HCT116 (cell line): Measurements from ENCODE around the gene CDH16. TPM values are rescaled to one million over a fixed set of nuclear protein-coding genes. Genes with fewer than 3 reads are reported as not detected.

Source experiments
- ATAC-seq: fragments of 200-7000 bp; cut with Tn5 transposase; 2 replicates; pipeline ENCODE4 v1.9.1; 2020; ENCODE audit warnings: mild to moderate bottlenecking, moderate library complexity
- BruUV-seq: library from RNA; stranded (reverse); fragments of 400-500 nt; replicated peaks from 2 replicates; lab custom pipeline; 2021; lab: Mats Ljungman, UMichigan
- CTCF ChIA-PET: fragments of 300-600 bp; sonication (Branson Sonifier 250); formaldehyde crosslinking; loops from one replicate; lab custom pipeline; 2021; ENCODE audit warnings: antibody characterized with exemption; lab: Charles Lee
- POLR2A ChIA-PET: fragments of 300-600, 350-600 bp; sonication (Branson Sonifier 250); formaldehyde crosslinking; loops from one replicate; lab custom pipeline; 2021; ENCODE audit warnings: antibody characterized with exemption; lab: Charles Lee
- RAD21 ChIA-PET, 2 experiments: fragments of 300-600 bp; sonication (Branson Sonifier 250); formaldehyde crosslinking; loops; one replicate each; lab custom pipeline; 2023; ENCODE audit warnings: low total read pairs in 2 of 2; ENCODE audit not compliant: uncharacterized antibody in 2 of 2, unreplicated experiment in 2 of 2, low non-redundant PET in 1 of 2; lab: Charles Lee
- DNase-seq: peaks from one replicate; pipeline ENCODE4 v3.0.0-alpha.2; 2010; ENCODE audit warnings: low read depth, low spot score
- H2AFZ ChIP-seq: fragments of 200-600 bp; shearing (Covaris generic), sonication (generic); 2 replicates; pipeline ENCODE4 v1.6.1; 2017; ENCODE audit warnings: low read depth, mixed run types, mixed read lengths, antibody characterized with exemption, low read length; ENCODE audit not compliant: poor library complexity, severe bottlenecking
- H3K27ac ChIP-seq: 2 replicates; pipeline ENCODE4 v1.5.1; 2012; ENCODE audit warnings: low read depth, low read length
- H3K27me3 ChIP-seq: fragments of 200-600 bp; sonication (generic); 2 replicates; pipeline ENCODE4 v1.6.1; 2016; ENCODE audit warnings: mixed run types, low read length, mixed read lengths; ENCODE audit not compliant: insufficient read depth
- H3K36me3 ChIP-seq, 2 experiments: fragments of 200-500 bp in 1 of 2; fragments of 200-600 bp in 1 of 2; sonication (Bioruptor generic) in 1 of 2; sonication (generic) in 1 of 2; 2 replicates each; pipeline versions ENCODE4 v1.5.1 to v1.6.1; 2014 to 2016; ENCODE audit warnings: low read length in 2 of 2, inconsistent platforms in 1 of 2, mixed read lengths in 1 of 2, mixed run types in 1 of 2; ENCODE audit not compliant: insufficient read depth in 2 of 2, control insufficient read depth in 1 of 2
- H3K4me1 ChIP-seq, 2 experiments: fragments of 200-600 bp in 1 of 2; sonication (generic) in 1 of 2; 2 replicates each; pipeline versions ENCODE4 v1.5.1 to v1.6.1; 2012 to 2017; ENCODE audit warnings: low read length in 2 of 2, inconsistent platforms in 1 of 2, mild to moderate bottlenecking in 1 of 2, mixed read lengths in 1 of 2, mixed run types in 1 of 2, moderate library complexity in 1 of 2; ENCODE audit not compliant: insufficient read depth in 2 of 2, control insufficient read depth in 1 of 2
- H3K4me2 ChIP-seq: fragments of 200-600 bp; sonication (generic); 2 replicates; pipeline ENCODE4 v1.6.1; 2017; ENCODE audit warnings: mixed run types, low read length, mixed read lengths
- H3K4me3 ChIP-seq, 2 experiments: fragments of 200-600 bp in 1 of 2; sonication (generic) in 1 of 2; replicated peaks in 1 of 2; 2 replicates each; pipeline ENCODE4 v1.5.1; 2011 to 2016; ENCODE audit warnings: low read length in 2 of 2, control low read depth in 1 of 2, low read depth in 1 of 2, mild to moderate bottlenecking in 1 of 2, mixed read lengths in 1 of 2, mixed run types in 1 of 2
- H3K79me2 ChIP-seq: fragments of 200-600 bp; sonication (generic); 2 replicates; pipeline ENCODE4 v1.6.1; 2017; ENCODE audit warnings: mild to moderate bottlenecking, mixed run types, low read length, moderate library complexity, mixed read lengths; ENCODE audit not compliant: insufficient read depth
- H3K9ac ChIP-seq: fragments of 200-600 bp; sonication (generic); 2 replicates; pipeline ENCODE4 v1.6.1; 2016; ENCODE audit warnings: low read length, mixed read lengths
- H3K9me2 ChIP-seq: fragments of 200-600 bp; sonication (generic), shearing (Covaris generic); 2 replicates; pipeline ENCODE4 v1.6.1; 2017; ENCODE audit warnings: mixed run types, mild to moderate bottlenecking, moderate library complexity; ENCODE audit not compliant: insufficient read depth
- H3K9me3 ChIP-seq, 2 experiments: fragments of 200-500 bp in 1 of 2; fragments of 200-600 bp in 1 of 2; sonication (Bioruptor generic) in 1 of 2; sonication (generic) in 1 of 2; 2 replicates each; pipeline ENCODE4 v1.6.1; 2014 to 2017; ENCODE audit warnings: low read length in 2 of 2, mixed read lengths in 2 of 2, inconsistent platforms in 1 of 2, low read depth in 1 of 2, mild to moderate bottlenecking in 1 of 2, mixed run types in 1 of 2, moderate library complexity in 1 of 2; ENCODE audit not compliant: control insufficient read depth in 1 of 2, insufficient read depth in 1 of 2
- H4K20me1 ChIP-seq: fragments of 200-600 bp; sonication (generic), shearing (Covaris generic); 2 replicates; pipeline ENCODE4 v1.6.1; 2017; ENCODE audit warnings: mixed run types, mild to moderate bottlenecking, moderate library complexity; ENCODE audit not compliant: insufficient read depth
- CEBPB ChIP-seq: IDR thresholded peaks from 2 replicates; pipeline ENCODE4 v1.6.1; 2012; ENCODE audit warnings: low read depth
- ELF1 ChIP-seq: IDR thresholded peaks from 2 replicates; pipeline ENCODE4 v1.6.1; 2012; ENCODE audit warnings: low read depth, borderline replicate concordance
- EZH2 ChIP-seq: fragments of 200-600 bp; sonication (generic); IDR thresholded peaks from 2 replicates; pipeline ENCODE4 v1.6.1; 2017; ENCODE audit warnings: antibody characterized with exemption, mixed run types
- EZH2phosphoT487 ChIP-seq: fragments of 200-600 bp; IDR thresholded peaks from 2 replicates; pipeline ENCODE4 v1.6.1; 2018; ENCODE audit warnings: antibody characterized with exemption, borderline replicate concordance
- FOSL1 ChIP-seq: IDR thresholded peaks from 2 replicates; pipeline ENCODE4 v1.6.1; 2012; ENCODE audit warnings: low read depth
- JUND ChIP-seq: IDR thresholded peaks from 2 replicates; pipeline ENCODE4 v1.6.1; 2012
- POLR2A ChIP-seq: IDR thresholded peaks from 2 replicates; pipeline ENCODE4 v1.7.0; 2011; ENCODE audit warnings: borderline replicate concordance; ENCODE audit not compliant: insufficient read depth, insufficient read length; ENCODE audit errors: extremely low read depth
- POLR2AphosphoS5 ChIP-seq: IDR thresholded peaks from 2 replicates; pipeline ENCODE4 v1.6.1; 2011; ENCODE audit warnings: mild to moderate bottlenecking, low read depth, low read length, moderate library complexity
- RAD21 ChIP-seq: IDR thresholded peaks from 2 replicates; pipeline ENCODE4 v1.6.1; 2012; ENCODE audit warnings: low read depth, mild to moderate bottlenecking
- SP1 ChIP-seq: IDR thresholded peaks from 2 replicates; pipeline ENCODE4 v1.6.1; 2012; ENCODE audit warnings: low read depth
- SRF ChIP-seq: IDR thresholded peaks from 2 replicates; pipeline ENCODE4 v1.6.1; 2012; ENCODE audit warnings: low read depth
- TCF7L2 ChIP-seq: IDR thresholded peaks from 2 replicates; pipeline ENCODE4 v1.7.0; 2011; ENCODE audit warnings: borderline replicate concordance, inconsistent platforms; ENCODE audit not compliant: insufficient read depth, insufficient read length; ENCODE audit errors: extremely low read depth
- YY1 ChIP-seq: IDR thresholded peaks from 2 replicates; pipeline ENCODE4 v1.6.1; 2011; ENCODE audit warnings: low read length, low read depth, moderate library complexity, mild to moderate bottlenecking; ENCODE audit not compliant: insufficient replicate concordance; ENCODE audit errors: extremely low read depth
- ZFX ChIP-seq: fragments of 450-650 bp; IDR thresholded peaks from 2 replicates; pipeline ENCODE4 v1.6.1; 2017
- ZNF274 ChIP-seq: fragments of 200-500 bp; sonication (Bioruptor generic); IDR thresholded peaks from 2 replicates; pipeline ENCODE4 v1.6.1; 2014; ENCODE audit warnings: mild to moderate bottlenecking, low read depth, low read length, inconsistent platforms
- intact Hi-C: fragments of 100-400 bp; cut with micrococcal nuclease; formaldehyde crosslinking; loops from 2 replicates; pipeline ENCODE4 v1.10.0; 2022
- total RNA-seq: library from RNA; stranded (reverse); gene quantifications from one replicate; pipeline ENCODE4 v1.2.1, GENCODE V29; 2021; ENCODE audit not compliant: unreplicated experiment
- TF ChIP-seq, protein P1 (sequence below): IDR thresholded peaks from 2 replicates; pipeline ENCODE4 v1.6.1; 2012
- TF ChIP-seq, protein P2 (sequence below): IDR thresholded peaks from 2 replicates; pipeline ENCODE4 v1.6.1; 2012; ENCODE audit warnings: low read depth
- TF ChIP-seq, protein P3 (sequence below): IDR thresholded peaks from 2 replicates; pipeline ENCODE4 v1.6.1; 2011; ENCODE audit warnings: mild to moderate bottlenecking, low read length, moderate library complexity; ENCODE audit not compliant: insufficient replicate concordance; ENCODE audit errors: extremely low read depth
- TF ChIP-seq, protein P4 (sequence below), 3 experiments: fragments of 200-600 bp in 1 of 3; sonication (generic) in 1 of 3; IDR thresholded peaks in 2 of 3; conservative IDR thresholded peaks in 1 of 3; 2 replicates each; pipeline ENCODE4 v1.5.1; 2012 to 2017; ENCODE audit warnings: low read depth in 2 of 3, low read length in 2 of 3, antibody characterized with exemption in 1 of 3, borderline replicate concordance in 1 of 3, control low read depth in 1 of 3, mild to moderate bottlenecking in 1 of 3, mixed read lengths in 1 of 3, mixed run types in 1 of 3, moderate library complexity in 1 of 3; ENCODE audit not compliant: insufficient read depth in 1 of 3

The CDH16 gene
- total RNA-seq, 1 experiment from 2014 or later, result not detected

DNA sequence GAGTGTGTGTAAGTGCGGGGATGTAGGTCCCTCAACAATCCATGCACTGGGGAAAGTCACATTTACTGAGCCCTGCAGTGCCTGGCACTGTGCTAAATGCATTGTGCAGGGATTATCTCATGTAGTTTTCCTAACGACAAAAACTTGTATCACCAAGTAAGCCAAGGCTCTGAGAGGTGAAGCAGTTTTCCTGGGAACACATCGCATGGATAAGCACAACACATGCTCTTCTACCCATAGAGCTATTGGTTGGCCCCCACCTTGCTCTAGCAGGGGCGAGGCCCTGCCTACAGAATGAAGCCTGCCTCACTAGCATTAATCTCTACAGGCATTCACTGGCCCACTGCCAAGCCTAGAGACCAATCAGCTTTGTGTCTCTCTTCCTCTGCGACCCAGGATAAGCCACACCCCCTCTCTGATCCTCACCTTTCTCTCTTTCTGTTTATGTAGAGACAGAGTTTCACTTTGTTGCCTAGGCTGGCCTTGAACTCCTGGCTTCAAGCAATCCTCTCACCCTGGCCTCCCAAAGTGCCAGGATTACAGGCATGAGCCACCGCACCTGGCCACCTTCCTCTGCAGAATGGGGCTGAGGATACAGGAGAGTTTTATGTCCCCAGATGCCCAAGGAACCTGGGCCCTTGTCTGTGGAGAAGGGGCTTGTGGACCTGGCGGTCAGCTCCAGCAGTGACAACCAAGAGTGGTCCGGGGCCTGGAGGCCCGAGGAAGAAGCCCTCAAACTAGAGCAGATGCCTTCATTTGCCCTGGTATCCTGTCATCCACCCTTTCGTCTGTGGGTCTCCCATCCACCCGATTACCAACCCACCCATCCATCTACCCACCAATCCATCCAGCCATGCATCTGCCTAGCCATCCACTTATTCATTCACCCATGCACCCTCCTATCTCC, 12.8 kb downstream of the CDH16 start:
- H3K9me2 ChIP-seq, result no peaks in the 10 kb centered on the region
- ATAC-seq (peak; percentile 35; the same call in 1 of the 2 replicates), DNase-seq (no peak)
- no peaks in the 10 kb centered on the region for H4K20me1 ChIP-seq
- no peak overlapping the region for H2AFZ ChIP-seq
- ChIA-PET RAD21 (no interaction called here), POLR2A (no interaction called here), CTCF (interaction anchor here (0.8 to 1.0 kb wide), 2 partner anchors 11 to 23 kb away, joined by 4 to 5 read pairs; no protein-coding TSS in a partner anchor)
- no peaks in the 10 kb centered on the region for H3K9me3 ChIP-seq
- H3K4me2 ChIP-seq, result peak overlapping the region; percentile 42
- H3K9ac ChIP-seq, result no peak overlapping the region
- no peaks in the 10 kb centered on the region for H3K79me2 ChIP-seq
- H3K4me3 ChIP-seq, result no peak overlapping the region
- intact Hi-C loops, result no loop called here
- no peaks in the 10 kb centered on the region for H3K36me3 ChIP-seq
- TF ChIP-seq SRF (no peak), ELF1 (no peak), POLR2AphosphoS5 (no peak), TCF7L2 (no peak), EZH2phosphoT487 (no peak), CEBPB (no peak), FOSL1 (no peak), JUND (no peak), EZH2 (no peak), POLR2A (no peak), ZNF274 (no peak), RAD21 (no peak), ZFX (no peak), SP1 (no peak), YY1 (no peak)
- TF ChIP-seq, protein P1, sequence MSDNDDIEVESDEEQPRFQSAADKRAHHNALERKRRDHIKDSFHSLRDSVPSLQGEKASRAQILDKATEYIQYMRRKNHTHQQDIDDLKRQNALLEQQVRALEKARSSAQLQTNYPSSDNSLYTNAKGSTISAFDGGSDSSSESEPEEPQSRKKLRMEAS, result no peak
- TF ChIP-seq, protein P2, sequence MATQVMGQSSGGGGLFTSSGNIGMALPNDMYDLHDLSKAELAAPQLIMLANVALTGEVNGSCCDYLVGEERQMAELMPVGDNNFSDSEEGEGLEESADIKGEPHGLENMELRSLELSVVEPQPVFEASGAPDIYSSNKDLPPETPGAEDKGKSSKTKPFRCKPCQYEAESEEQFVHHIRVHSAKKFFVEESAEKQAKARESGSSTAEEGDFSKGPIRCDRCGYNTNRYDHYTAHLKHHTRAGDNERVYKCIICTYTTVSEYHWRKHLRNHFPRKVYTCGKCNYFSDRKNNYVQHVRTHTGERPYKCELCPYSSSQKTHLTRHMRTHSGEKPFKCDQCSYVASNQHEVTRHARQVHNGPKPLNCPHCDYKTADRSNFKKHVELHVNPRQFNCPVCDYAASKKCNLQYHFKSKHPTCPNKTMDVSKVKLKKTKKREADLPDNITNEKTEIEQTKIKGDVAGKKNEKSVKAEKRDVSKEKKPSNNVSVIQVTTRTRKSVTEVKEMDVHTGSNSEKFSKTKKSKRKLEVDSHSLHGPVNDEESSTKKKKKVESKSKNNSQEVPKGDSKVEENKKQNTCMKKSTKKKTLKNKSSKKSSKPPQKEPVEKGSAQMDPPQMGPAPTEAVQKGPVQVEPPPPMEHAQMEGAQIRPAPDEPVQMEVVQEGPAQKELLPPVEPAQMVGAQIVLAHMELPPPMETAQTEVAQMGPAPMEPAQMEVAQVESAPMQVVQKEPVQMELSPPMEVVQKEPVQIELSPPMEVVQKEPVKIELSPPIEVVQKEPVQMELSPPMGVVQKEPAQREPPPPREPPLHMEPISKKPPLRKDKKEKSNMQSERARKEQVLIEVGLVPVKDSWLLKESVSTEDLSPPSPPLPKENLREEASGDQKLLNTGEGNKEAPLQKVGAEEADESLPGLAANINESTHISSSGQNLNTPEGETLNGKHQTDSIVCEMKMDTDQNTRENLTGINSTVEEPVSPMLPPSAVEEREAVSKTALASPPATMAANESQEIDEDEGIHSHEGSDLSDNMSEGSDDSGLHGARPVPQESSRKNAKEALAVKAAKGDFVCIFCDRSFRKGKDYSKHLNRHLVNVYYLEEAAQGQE, result no peak
- TF ChIP-seq, protein P3, sequence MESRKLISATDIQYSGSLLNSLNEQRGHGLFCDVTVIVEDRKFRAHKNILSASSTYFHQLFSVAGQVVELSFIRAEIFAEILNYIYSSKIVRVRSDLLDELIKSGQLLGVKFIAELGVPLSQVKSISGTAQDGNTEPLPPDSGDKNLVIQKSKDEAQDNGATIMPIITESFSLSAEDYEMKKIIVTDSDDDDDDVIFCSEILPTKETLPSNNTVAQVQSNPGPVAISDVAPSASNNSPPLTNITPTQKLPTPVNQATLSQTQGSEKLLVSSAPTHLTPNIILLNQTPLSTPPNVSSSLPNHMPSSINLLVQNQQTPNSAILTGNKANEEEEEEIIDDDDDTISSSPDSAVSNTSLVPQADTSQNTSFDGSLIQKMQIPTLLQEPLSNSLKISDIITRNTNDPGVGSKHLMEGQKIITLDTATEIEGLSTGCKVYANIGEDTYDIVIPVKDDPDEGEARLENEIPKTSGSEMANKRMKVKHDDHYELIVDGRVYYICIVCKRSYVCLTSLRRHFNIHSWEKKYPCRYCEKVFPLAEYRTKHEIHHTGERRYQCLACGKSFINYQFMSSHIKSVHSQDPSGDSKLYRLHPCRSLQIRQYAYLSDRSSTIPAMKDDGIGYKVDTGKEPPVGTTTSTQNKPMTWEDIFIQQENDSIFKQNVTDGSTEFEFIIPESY, result no peak
- TF ChIP-seq, protein P4, sequence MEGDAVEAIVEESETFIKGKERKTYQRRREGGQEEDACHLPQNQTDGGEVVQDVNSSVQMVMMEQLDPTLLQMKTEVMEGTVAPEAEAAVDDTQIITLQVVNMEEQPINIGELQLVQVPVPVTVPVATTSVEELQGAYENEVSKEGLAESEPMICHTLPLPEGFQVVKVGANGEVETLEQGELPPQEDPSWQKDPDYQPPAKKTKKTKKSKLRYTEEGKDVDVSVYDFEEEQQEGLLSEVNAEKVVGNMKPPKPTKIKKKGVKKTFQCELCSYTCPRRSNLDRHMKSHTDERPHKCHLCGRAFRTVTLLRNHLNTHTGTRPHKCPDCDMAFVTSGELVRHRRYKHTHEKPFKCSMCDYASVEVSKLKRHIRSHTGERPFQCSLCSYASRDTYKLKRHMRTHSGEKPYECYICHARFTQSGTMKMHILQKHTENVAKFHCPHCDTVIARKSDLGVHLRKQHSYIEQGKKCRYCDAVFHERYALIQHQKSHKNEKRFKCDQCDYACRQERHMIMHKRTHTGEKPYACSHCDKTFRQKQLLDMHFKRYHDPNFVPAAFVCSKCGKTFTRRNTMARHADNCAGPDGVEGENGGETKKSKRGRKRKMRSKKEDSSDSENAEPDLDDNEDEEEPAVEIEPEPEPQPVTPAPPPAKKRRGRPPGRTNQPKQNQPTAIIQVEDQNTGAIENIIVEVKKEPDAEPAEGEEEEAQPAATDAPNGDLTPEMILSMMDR (IDR thresholded peaks at IDR 0.05 in 2 of 3, conservative IDR thresholded peaks at IDR 0.05 in 1 of 3; ENCODE audit: borderline replicate concordance in 1 of 3, insufficient read depth in 1 of 3, low read depth in 2 of 3, low read length in 2 of 3), result no peak
- no TSS peak for BruUV-seq
- no peak overlapping the region for H3K27ac ChIP-seq
- H3K27me3 ChIP-seq, result no peaks in the 10 kb centered on the region
- H3K4me1 ChIP-seq, result peaks cover 10 to 17% of the 10 kb centered on the region in 2 experiments
